NCI-H2029 (cell line): ENCODE results near the gene KCTD16.

ENCODE experiments used
- DNase-seq: peaks from one replicate; lab custom pipeline; 2025; lab: John Stamatoyannopoulos, UW

Gene KCTD16

DNA sequence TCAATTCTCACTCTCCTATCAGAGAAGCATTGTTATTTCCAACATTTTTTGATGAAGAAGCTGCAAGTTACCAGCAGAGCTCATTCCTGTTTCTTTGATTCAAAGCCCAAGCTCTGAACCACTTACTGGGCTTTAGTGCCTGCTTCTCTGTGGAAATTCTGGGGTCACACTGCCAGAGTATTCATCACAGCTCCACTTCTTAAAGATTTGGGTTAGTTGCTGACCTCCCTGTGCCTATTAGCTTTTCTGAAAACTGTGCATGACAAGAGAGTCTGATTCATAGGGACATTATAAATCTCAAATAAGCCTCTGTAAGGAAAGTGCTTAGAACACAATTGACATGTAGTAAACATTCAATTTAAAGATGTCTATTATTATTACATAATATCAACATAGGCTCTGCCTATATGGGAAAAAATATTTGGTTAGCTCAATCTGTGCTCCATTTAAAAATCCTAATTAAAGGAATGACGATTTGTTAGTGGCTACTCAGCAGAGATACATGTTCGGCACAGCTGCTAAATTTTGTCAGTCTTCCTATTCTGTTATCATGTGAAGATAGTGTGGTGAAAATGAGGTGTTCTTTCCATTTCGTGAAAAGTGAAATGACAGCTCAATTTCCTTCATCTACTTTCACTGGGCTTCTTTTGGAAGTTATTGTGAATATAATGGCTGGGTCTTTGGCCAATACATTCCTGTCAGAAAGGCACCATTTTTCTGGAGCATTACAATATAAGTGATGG is 293.0 kb downstream of the KCTD16 start:
- no peak for DNase-seq

DNA sequence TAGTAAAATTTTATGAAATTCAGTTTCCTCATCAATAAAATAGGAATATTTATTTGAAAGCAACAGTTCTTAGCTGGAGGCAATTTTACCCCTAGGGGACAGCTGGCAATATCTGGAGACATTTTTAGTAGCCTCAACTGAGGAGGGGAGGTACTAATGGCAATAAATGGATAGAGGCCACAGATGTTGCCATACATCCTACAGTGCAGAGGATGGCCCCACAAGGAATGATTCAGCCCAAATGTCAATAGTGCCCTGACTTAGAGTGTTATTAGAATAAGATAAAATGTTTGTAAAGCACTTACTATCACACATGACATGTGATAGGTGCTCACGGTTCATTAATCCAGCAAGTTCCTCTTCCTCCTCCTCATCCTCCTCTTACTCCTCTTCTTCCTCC is 293.6 kb downstream of the KCTD16 start:
- peak; percentile 11 for DNase-seq

DNA sequence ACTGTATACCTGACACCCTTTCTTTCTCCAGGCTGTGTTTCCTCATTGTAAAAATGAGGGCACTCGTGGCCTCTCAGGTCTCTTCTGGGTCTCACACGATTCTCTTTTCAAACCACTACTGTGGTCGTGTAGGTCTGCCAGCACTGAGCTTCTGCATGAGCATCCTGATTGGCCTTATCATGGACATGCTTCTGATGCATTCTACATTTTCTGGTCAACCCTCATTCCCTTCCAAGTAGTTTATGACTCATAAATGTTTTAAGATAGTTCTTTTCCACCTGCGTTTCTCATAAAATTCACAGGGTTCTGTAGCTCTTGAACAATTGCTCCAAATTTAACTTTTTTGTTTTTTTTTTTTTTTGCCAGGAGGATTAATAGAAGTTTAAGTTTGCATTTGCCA is 294.8 kb downstream of the KCTD16 start:
- DNase-seq: peak; percentile 92

DNA sequence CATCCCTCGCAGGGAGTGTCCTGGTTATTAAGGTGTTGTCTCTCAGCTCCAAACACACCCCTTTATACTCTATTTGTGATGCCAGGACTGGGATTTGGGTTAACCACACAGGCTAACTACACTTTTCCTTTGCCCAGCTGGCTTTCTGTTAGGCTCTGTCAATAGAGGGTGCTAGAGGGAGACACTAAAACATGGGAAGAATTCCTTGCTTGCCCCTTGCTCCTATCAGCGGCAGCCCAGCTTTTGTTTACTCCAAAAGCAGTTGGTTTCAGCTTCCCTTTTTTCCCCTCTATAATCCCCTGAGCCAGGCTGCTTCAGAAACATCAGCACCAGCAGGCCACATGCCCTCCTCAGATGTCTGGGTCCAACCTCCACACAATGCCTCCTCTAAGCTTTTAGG is 297.1 kb downstream of the KCTD16 start:
- peak; percentile 14 for DNase-seq

DNA sequence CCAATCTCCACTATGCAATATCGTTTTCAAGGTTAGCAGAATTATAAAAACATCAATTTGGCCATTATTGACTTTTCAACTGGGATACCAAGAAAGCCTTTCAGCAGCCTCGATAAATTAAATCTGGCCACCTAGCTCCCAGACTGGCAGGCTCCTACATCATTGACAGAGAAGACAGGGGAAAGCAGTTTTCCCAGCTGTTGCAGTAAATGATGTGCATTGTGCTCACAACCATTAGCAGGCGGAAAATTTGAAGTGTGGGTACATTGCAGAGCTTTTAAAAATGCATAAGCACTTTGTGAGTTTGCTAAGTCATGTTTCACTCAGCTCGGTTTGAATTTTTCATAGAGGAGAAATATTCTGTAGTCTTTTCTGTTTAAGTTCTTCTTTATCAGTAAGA is 297.9 kb downstream of the KCTD16 start:
- DNase-seq: no peak

DNA sequence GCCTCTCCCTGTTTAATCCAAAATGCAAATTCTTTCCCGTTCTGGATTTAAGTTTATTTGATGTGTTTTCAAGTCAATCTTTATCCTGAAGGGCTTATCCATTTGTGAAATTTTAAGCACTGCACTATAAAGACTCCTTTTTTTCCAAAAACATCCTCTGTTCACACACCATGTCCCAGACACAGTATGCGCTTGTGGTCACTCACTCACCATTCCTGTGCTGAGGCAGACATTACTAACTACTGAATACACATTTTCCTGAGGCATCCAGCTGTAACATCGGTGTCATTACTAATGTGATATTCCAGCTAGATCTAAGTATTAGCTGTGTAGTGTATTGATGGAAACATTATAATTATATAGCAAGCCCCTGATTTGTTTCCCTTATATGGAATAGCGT is 298.4 kb downstream of the KCTD16 start:
- no peak for DNase-seq

DNA sequence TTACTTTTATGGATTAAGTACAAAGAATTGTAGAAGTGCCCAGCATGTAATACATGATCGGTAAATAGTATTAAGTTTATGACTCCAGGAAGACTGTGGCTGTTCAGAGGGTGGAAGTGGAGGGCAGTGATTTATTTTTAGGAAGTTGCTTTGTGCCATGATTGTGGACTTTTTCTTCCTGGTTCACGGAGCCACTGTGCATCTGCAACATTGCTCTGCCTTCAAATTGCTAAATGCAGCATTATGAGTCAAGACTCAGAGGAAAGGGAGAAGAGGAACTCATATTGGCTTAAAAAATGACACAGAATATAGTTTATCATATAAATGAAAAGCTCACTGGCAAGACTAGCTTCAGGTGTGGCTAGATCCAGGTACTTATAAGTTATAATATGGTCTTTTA is 301.5 kb downstream of the KCTD16 start:
- DNase-seq: no peak

DNA sequence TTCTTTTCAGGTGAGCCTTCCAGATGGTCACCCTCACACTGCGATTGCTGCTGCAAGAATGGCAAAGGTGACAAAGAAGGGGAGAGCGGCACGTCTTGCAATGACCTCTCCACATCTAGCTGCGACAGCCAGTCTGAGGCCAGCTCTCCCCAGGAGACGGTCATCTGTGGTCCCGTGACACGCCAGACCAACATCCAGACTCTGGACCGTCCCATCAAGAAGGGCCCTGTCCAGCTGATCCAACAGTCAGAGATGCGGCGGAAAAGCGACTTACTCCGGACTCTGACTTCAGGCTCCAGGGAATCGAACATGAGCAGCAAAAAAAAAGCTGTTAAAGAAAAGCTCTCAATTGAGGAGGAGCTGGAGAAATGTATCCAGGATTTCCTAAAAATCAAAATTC is 303.0 kb downstream of the KCTD16 start:
- DNase-seq: no peak

DNA sequence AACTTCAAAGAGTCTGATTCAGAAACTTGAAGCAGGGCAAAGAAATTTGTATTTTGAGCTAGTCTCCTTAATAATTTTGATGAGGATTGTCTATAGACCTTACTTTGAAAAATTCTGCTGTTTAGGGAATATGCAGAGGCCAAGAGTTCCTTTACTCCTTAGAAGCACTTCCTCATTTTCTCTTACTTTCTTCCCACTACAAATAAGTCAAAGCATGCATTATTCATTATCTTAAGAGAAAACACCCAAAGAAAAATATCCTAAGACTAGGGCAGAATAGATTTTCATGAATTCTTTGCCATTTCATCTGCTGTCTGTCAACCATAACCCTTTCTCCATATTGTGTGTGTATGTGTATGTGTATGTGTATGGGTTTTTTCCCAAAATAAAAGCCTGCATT is 307.9 kb downstream of the KCTD16 start:
- no peak for DNase-seq

DNA sequence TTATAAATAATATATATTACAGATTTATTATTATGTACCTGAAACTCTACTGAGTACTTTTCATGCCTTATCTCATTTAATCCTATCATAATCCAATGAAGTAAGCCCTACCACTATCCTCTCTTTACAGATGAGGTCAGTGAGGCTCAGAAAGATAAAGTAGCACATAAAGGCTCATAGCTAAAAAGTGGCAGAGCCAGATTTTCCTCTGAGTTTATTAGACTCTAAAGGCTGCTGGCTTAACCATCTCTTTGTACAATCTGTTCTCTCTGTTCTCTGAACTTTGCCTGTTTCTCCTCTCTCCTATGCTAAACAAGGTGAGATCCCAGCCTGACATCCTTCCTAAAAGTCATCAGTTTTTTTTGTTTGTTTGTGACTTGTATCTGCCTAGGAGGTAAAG is 311.2 kb downstream of the KCTD16 start:
- DNase-seq: no peak

DNA sequence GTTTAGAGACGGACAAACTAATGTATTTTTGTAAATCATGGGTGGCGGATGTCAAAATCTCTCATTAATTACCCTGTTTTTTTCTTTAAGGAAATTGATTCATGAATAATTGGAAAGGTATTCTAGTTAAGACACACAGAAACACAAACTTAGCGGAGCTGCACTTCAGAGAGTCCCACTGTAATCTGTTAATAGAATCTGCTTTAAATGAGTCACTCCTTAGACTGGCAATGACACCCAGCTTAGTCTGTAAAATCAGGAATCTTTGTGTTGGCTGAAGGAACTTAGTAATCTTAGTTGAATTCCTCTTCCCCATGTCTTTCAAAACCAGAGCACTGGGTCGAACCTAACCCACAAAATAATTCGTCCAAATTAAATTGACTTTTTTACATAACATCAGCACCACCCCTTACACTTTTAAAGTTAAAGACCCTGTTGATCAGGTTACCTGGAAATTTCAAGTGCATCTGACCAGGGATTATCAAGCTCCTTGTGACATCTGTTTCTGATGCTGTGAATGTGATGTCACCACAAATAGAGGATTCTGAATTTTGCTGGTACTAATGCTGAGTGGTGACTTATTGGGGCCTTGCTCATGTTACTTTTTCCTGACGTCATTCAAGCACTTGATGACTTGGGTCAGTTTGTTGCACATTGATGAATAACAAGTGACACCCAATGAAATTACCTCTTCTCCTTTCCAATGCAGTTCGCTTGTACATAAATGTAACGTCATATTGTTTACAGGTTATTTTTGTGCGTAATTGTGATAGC is 313.6 kb downstream of the KCTD16 start:
- DNase-seq: no peak

DNA sequence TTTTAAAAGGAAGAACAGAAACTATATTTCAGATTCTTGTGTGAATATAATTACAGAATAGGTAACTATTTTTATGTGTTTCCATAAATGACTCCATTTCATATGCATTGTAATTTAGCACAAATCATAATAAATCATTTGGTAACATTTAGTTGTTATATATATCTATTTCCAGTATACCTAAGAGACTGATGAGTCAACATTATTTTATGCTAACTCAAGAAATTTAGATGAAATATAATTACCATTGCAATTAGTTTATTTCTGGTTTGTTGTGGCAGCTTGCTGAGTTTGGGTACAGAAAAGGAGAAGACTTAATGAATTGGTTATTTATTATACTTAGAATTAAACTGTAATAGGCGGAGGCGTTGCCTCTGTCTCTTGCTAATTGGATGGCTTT is 314.9 kb downstream of the KCTD16 start:
- DNase-seq: no peak

DNA sequence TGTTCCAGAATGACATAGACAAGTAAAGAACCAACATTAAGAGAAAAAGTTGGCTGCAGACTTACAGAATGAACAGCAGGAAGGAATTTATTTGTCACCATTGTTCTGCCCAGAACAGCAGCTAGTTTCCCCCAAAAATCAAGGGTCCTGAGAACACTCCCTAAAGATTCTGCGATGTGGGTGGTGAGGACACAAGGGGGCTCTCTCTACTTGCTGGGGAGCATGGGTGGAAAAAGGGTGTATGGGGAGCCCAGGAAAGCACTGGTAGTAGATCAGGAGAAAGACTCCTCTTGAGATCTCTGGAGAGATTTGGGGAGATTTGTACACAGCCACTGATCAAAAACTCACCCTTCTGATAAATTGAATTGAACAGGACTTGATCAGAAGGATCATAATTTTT is 316.5 kb downstream of the KCTD16 start:
- DNase-seq: no peak

DNA sequence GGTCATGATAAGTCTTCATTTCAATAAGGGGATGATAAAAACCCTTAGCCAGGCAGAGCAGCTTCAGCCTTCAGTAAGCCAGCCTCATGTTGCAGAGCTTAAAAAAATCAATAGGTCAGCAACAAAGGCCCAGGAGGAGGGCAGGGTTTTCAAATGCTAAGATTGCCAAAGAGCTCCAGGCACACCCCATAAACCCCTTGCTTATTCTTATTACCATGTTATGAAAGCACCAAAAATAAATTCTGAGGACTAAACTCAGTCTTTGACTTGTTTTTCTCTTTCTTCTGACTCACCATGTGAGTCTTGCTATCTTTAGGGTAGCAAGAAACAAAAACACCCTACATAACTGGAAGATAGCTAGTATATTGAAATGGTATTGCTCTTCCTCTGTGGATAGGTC is 317.1 kb downstream of the KCTD16 start:
- DNase-seq: no peak

DNA sequence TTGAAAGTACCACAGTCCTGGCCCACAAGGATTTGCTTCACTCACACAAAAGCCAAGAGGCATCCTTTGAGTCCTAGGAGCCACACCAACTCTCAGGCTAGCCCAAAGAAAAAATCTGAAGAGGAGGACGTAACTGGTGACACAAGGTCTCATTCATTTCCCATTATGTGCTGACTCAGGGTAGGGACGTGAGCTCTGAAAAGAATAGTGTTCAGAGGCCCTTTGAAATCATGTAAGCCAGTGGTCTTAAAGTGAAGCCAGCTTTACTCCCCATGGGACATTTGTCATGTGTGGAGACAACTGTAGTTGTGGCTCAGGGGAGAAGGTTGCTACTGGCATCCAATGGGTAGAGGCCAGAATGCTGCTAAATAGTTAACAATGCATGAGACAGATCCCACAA is 332.4 kb downstream of the KCTD16 start:
- no peak for DNase-seq

DNA sequence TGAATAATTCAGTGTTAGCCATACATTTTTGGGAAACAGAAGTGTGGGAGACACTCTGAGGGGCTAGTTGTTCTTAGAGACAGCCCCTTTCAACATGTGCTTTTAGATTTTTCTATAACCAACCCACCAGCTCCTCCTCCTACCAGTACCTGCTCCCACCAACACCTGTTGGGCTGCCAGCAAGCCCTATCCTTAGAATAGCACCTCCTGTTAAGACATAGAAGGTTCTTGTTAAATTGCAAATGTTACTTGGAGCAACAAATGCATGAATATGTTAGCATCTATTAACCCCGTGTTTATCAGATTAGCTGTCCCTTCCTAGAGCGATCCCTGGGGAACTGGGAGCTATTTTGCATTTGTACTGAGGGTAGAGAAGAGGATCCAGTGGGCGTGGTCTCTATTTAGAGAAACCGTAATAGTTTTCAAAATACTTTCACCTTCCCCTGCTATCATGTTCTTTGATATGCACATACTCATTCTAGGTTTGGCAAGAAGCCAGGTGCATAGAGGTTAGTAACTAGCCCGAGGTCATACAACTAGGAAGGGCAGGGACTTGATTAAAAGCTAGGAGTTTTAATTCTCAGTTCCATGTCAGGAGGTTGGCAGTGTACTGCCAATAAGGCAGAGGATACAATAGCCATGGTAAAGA is 334.4 kb downstream of the KCTD16 start:
- DNase-seq: peak; percentile 1

DNA sequence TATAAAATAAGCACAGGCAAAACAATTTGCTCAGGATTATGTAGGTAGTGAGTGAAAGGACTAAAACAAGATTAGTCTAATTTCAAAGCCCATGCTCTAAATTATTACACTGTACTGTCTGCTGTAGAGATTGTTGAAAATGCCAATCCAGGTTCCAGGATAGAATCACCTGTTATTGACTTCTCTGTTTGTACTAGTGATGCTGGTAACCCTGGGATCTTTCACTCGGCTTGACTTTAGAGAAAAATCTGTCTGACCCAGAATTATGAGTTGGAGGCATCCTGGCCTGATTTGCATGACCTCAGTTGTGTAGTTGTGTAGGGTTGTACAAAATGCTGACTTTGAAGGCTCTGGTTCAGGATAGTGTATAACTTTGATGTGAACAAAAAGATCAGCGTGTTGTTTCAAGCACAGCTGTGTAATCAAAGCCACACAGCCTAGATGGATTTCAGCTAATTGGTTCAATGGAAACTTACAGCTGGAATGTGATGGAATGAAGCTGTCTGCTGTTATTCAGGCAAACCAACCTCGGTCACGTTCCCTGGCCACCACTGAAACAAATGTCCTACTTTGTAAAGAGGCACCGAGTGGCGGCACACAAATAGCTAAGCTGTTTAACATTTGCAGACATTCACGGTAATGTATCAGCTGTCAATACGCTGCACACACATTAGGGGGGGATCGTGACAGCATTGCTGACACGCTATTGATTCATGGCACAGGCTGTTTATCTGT is 340.3 kb downstream of the KCTD16 start:
- DNase-seq: no peak

DNA sequence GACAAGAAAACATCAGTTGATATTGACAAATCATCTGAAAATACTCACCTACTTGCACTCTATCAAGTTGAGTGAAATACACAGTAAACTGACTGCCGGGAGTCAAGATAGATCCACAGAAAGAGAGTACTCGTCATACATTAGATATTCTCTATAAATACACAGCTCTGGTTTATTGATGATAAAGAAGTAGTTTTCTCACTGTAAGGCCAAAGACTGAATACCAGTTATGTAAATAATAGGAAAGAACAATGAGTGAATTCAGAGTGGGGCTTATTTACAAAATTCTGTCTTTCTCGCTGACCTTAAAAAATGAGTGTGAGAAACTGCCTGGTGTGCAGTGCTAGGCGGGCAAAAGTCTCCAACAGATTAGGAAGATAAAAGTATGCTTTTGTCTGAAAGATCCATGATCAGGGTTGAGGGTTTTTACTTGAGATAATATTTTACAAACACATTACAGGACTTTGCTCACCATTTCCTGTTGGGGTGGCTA is 341.0 kb downstream of the KCTD16 start:
- no peak for DNase-seq

DNA sequence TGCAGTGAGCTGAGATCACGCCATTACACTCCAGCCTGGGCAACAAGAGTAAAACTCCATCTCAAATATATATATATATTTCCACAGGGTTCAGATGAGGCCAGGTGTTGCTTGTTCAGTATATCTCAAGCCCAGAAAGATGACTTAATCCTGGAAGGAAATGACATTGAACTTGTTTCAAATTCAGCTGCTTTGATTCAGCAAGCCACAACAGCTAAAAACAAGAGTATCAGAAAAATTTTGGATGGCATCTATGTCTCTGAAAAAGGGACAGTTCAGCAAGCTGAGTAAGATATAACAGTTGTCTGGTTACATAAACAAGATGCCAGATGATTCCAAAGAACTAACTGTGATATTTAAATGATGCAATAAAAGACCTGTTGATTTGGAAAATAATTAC is 352.0 kb downstream of the KCTD16 start:
- no peak for DNase-seq

DNA sequence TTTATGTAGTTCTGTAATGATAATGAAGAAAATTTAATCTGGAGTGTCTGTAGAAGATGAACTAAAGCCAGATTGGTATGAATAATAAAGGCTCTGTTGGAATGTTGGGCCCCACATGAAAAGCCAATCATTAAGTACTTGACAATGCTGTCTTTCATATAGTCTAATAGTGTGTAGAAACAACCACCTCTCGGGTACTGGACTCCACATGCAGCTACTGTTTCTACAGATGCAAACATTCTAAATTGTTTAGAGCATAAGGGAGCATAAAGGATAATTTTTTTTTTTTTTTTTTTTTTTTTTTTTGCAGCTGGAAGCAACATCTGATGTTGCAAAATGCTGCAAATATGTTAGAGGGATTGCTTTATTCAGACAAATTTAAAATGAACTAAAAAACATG is 354.3 kb downstream of the KCTD16 start:
- no peak for DNase-seq

DNA sequence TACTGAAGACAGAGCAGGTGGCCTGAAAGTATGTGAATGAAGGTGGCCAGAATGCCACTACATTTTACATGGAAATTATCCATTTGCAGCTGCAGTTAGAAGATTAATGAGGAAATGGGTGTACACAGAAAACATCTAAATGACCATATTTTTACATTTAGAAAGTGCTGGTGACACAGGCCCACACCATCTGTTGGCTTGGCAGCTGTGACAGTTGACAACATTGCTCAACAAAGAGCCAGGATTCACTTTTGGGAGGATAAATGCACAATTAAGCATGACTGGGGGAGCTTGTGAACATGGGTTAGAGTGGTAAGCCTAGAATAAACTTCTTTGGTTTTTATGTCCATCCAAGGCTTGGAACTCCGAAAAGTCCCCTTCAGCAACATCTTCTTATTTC is 360.5 kb downstream of the KCTD16 start:
- no peak for DNase-seq
